NAMALWA (cell line): ENCODE results near the gene KANSL1.
"Not testable (repeated sequence)": the region's sequence is repeated elsewhere in the genome, so short reads cannot be mapped to it uniquely, and the experiment has no call there.

Source experiments
- DNase-seq: peaks from one replicate; pipeline ENCODE4 v3.0.0-alpha.2; 2015; ENCODE audit warnings: low spot score

Gene KANSL1

GRCh38 chr17:46117117-46117516 lies 76.1 kb downstream of the KANSL1 start:
- no peak for DNase-seq

DNA sequence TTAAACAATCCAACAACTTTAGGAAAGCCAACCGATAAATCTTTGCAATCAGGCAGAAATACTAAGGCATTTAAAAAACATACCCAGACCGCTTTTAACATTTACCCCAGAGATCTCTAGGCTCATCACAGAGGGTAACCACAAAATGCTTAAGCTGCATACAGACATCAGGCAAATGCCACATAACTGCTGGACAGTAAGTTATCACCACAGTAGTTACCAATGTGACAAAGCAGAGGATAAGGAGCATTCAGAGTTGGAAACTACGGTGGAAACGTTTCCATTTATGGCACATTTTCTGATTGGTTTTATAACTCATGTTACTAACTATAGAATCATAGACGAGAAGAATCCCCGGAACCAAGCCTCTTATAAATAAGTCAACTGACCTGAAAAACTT lies 77.5 kb downstream of the KANSL1 start:
- no peak for DNase-seq

DNA sequence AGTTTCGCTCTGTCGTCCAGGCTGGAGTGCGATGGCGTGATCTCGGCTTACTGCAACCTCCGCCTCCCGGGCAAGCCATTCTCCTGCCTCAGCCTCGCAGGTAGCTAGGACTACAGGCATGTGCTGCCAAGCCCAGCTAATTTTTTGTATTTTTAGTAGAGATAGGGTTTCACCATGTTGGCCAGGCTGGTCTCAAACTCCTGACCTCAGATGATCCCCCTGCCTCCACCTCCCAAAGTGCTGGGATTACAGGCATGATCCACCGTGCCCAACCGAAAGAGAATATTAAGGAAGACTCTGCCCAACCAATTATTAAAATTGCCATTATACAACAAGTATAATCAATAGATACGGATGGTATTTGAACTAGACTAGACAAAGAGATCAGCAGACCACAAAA lies 82.0 kb downstream of the KANSL1 start:
- not testable (repeated sequence) for DNase-seq

- no peak for DNase-seq
These were observed 83.0 kb downstream of the KANSL1 start for GRCh38 chr17:46110219-46110618.

DNA sequence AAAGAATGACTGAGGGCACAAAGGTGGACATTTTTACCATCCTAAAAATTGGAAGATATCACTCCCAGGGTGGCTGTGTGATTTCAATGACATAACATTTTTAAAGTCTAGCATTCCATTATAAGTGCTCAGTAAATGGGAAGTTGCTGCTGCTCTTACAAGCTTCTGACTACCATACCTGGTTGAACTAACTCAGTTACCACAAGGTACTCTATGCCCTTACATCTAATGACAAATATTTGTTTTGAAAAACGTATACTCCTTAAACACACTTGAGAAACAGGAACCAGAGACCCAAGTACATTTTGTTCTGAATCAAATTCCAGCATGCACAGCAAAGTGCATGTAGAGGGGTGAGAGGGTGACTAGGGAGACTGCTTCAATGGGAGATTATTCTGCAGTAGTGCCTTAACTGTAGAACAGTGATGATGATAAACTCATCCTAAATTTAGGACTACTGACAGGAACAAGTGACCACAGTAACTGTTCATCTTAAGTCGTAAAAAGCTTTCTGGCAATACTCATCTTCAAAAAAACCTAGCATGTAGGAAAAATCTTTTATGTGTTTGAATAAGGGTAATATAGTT lies 83.5 kb downstream of the KANSL1 start:
- DNase-seq = no peak

DNA sequence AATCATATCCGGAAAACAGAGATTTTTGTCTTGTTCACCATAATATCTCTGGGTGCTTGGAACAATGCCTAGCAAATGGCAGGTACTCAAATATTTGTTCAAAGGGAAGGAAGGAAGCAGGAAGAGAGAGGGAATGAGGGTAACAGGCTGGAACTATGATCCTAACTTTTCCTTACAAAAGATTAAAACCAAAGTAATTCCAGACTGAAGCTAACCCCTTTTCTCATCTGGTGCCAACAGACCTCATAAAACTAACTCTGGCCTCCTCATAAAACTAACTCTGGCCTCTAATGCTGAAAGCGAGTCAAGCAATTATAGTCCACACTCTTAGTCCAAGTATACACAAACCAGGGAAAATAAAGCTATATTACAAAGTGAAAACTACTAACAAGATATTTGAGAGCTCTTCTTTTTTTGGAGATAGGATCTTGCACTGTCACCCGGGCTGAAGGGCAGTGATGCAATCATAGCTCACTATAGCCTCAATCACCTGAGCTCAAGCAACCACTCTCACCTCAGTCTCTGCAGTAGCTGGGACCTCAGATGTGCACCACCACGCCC lies 84.6 kb downstream of the KANSL1 start:
- no peak for DNase-seq

- DNase-seq = no peak
These were observed 85.1 kb downstream of the KANSL1 start for GRCh38 chr17:46108120-46108519.

DNA sequence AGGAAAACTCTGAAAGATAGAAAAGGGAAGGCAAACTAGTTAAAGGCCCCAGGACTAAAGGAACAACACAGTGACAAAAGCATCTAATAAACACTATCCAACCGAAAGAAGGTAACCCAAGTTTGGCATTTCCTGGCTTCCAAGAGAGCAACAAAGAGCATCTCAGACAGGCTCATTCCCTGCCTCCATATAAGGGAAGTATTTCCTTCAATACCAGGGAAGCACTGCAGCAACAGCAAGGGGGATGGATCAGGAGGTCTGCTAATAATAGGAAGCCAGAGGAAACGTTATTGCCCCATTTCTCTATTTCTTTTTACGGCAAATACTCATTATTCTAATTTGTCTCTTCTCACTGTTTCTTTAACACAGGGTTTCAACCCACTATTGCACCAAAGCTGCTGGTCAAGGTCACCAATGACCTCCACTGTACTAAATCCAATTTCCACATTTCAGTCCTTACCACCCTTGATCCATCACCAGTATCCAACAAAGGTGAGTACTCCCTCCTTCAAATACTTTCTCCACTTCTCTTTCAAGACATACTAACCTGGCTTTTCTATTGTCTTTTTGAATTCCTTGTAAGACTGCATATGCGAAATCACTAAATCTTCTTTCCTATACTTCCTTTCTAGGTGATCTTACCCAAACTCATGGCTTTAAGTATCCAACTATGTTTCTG lies 86.1 kb downstream of the KANSL1 start:
- DNase-seq = no peak

- DNase-seq = not testable (repeated sequence)
These were observed 90.4 kb downstream of the KANSL1 start for GRCh38 chr17:46102806-46103205.

DNA sequence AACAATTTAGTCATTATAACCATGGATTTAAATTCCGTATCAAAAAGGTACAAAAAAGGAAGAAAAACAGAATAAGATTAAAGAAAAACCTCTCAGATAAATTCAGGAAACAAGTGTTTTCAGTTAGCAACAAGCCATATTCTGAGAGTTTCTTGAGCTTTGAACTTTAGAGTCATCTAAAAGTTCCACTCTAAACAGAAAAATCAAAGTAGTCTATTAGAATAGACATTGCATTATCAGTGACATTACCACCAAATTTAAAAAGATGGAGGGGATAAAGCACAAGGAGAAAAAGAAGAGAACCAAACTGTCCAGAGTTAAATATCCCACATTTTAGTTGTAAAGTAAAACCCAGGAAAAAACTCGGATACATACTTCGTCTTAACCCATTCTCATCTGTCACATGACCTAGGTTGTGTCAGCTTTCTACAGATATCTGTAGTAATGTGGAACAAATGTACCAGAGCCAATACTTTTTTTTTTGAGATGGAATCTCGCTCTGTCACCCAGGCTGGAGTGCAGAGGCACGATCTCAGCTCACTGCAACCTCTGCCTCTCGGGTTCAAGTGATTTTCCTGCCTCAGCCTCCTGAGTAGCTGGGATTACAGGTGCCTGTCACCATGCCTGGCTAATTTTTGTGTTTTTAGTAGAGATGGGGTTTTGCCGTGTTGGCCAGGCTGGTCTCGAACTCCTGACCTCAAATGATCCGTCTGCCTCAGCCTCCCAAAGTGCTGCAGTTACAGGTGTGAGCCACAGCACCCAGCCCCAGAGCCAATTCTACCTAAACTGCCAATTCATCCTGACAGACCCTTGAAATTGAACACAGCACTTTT lies 91.2 kb downstream of the KANSL1 start:
- not testable (repeated sequence) for DNase-seq

GRCh38 chr17:46100590-46100989 lies 92.6 kb downstream of the KANSL1 start:
- DNase-seq = no peak

- no peak for DNase-seq
These were observed 93.4 kb downstream of the KANSL1 start for GRCh38 chr17:46099865-46100264.

- no peak for DNase-seq
These were observed 95.7 kb downstream of the KANSL1 start for GRCh38 chr17:46097497-46097896.

GRCh38 chr17:46092991-46093390 lies 100.2 kb downstream of the KANSL1 start:
- no peak for DNase-seq

DNA sequence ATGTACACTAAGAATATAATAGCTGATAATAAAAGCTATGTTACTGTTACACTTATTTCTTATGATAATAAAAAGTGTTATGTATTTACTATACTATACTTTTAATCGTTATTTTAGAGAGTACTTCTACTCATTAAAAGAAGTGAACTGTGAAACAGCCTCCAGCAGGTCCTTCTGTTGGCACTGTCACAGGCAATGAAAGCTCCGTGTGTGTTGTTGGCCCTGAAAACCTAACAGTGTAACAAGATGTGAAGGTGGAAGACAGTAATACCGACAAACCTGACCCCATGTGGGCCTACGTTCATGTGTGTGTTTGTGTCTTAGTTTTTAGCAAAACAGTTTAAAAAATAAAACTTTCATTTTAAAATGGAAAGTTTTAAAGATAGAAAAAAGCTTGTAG lies 102.4 kb downstream of the KANSL1 start:
- DNase-seq = no peak

GRCh38 chr17:46089389-46089965 lies 103.8 kb downstream of the KANSL1 start:
- DNase-seq = no peak

GRCh38 chr17:46088595-46088994 lies 104.6 kb downstream of the KANSL1 start:
- DNase-seq = no peak

DNA sequence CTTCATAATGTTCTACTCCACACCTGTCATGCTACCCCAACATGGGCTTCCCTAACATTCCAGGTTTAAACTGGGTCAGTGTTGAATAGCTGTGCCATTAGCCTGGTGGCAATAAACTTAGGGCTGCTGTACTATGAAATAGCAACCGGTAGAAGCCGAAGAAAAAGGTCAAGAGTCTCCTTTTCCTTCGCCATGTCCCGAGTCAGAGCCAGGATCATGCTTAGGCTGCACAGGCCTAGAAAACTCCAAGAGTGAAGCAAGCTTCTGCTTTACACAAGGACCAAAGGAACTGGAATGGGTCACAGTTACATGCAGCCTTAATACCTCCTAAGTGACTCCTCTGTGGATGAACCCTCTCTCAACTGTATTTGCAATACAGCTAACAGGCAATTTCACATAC lies 105.4 kb downstream of the KANSL1 start:
- not testable (repeated sequence) for DNase-seq

- DNase-seq = no peak
These were observed 106.4 kb downstream of the KANSL1 start for GRCh38 chr17:46086821-46087220.

- DNase-seq = no peak
These were observed 107.7 kb downstream of the KANSL1 start for GRCh38 chr17:46085522-46085921.

DNA sequence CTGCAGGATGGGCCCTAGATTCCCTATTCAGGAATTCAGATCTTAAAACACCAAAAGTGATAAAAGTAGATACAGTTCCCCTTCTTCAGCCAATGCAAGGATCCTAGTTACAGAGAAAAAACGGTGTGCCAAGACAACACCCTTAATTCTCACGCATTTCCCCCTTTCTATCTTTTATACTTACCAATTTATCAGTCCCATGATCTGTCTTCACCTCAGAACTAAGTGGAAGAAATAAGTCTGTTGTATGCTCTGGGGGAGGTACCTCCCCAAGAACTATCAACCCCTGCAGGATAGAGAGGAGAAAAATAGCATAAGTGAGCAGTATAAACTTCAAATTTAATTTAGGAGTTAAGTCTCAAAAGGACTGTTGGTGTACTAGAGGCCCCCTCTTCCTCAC lies 111.0 kb downstream of the KANSL1 start:
- DNase-seq = no peak

DNA sequence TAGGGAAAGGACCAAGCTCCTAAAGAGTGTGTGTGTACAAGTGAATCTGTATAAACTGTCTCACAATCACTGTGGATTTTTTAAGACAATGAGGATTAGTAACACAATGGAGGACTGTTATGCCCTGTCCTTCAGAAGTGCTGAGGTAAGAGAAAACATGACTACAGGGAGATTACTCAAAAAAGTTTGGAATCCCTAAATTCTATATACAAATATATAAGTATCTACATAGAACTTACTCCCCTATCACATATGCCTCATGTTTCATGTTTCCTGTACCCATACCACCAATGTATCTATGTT lies 112.3 kb downstream of the KANSL1 start:
- no peak for DNase-seq
